ENCODE measurements around the gene MT1H.

Gene MT1H

DNA sequence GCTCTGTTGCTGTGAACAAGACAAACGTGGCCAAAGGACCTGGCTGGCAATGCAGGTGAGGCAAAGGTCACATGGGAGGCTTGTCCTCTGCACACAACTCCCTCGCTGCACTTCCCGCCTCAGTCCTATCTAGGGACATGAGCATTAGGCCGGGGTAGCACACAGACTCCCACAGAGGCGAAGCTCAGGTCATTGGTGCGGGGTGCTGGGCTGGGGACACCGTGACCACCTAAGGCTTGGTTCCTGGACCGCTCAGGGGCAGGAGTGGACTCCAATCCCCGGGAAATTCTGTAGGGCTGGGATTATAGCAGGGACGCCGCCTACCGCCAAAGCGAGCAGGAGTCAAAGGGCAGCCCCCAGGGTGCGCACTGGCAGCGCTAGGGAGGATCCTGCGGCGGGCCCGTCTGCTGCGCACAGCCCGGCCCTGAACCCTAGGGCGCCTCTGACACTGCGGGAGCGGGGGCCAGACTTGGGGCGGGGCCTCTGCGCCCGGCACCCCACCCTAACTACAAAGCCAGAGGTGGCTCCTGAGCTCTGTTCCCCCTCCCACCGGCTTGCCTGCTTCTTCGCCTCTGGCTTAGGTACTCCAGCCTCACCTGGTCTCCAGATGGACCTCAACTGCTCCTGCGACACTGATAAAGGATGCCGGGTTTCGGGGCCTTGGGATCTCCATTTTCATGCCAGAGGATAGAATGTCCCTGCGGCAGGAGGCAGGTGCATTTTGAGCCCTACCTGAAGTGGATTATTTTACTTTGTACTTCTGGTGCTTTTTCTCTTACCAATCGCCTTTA lies 21.8 kb upstream of the MT1H start:
- no peak for DNase-seq (ENCODE audit: low read depth)
- TF ChIP-seq, protein P1, sequence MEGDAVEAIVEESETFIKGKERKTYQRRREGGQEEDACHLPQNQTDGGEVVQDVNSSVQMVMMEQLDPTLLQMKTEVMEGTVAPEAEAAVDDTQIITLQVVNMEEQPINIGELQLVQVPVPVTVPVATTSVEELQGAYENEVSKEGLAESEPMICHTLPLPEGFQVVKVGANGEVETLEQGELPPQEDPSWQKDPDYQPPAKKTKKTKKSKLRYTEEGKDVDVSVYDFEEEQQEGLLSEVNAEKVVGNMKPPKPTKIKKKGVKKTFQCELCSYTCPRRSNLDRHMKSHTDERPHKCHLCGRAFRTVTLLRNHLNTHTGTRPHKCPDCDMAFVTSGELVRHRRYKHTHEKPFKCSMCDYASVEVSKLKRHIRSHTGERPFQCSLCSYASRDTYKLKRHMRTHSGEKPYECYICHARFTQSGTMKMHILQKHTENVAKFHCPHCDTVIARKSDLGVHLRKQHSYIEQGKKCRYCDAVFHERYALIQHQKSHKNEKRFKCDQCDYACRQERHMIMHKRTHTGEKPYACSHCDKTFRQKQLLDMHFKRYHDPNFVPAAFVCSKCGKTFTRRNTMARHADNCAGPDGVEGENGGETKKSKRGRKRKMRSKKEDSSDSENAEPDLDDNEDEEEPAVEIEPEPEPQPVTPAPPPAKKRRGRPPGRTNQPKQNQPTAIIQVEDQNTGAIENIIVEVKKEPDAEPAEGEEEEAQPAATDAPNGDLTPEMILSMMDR (conservative IDR thresholded peaks at IDR 0.05; ENCODE audit: low read length) = no peak
- no peak overlapping the region for H3K4me3 ChIP-seq (ENCODE audit: low read length)

GRCh38 chr16:56649271-56649670 lies 20.3 kb upstream of the MT1H start:
- TF ChIP-seq, protein P1 (conservative IDR thresholded peaks at IDR 0.05; ENCODE audit: low read length) = no peak
- H3K4me3 ChIP-seq (ENCODE audit: low read length) = no peak overlapping the region
- DNase-seq (ENCODE audit: low read depth) = no peak

- DNase-seq (ENCODE audit: low read depth) = no peak
- no peak overlapping the region for H3K4me3 ChIP-seq (ENCODE audit: low read length)
- TF ChIP-seq, protein P1 (conservative IDR thresholded peaks at IDR 0.05; ENCODE audit: low read length) = no peak
Observed at GRCh38 chr16:56649820-56650219, 19.8 kb upstream of the MT1H start.

- no peak for DNase-seq (ENCODE audit: low read depth)
- H3K4me3 ChIP-seq (ENCODE audit: low read length) = no peak within 1 kb of the TSS
- TF ChIP-seq, protein P1 (conservative IDR thresholded peaks at IDR 0.05; ENCODE audit: low read length) = no peak
Observed at GRCh38 chr16:56651586-56651985, 18.0 kb upstream of the MT1H start, which contains the start of gene MT1B. TSS of gene MT1B (plus strand) at chr16:56651886. CDS start at chr16:56651954, 68 bp downstream.

DNA sequence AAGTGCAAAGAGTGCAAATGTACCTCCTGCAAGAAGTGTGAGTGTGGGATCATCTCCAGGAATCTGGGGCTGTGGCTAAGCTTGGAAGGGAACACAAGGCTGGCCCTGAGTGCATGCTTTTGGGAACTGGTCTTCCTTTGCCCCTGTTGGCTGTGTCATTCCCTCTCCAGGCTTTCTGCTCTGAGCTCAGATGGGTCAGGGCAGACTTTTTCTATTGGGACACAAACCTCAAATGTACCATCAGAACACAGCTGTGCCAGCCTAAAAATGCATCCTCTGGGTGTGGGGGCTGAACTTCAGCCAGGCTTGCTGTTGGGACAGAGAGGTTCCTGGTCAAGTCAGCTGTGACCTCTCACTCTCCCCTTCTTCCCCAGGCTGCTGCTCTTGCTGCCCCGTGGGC lies 17.0 kb upstream of the MT1H start:
- no peak for DNase-seq (ENCODE audit: low read depth)
- H3K4me3 ChIP-seq (ENCODE audit: low read length) = no peak overlapping the region
- TF ChIP-seq, protein P1 (conservative IDR thresholded peaks at IDR 0.05; ENCODE audit: low read length) = no peak

DNA sequence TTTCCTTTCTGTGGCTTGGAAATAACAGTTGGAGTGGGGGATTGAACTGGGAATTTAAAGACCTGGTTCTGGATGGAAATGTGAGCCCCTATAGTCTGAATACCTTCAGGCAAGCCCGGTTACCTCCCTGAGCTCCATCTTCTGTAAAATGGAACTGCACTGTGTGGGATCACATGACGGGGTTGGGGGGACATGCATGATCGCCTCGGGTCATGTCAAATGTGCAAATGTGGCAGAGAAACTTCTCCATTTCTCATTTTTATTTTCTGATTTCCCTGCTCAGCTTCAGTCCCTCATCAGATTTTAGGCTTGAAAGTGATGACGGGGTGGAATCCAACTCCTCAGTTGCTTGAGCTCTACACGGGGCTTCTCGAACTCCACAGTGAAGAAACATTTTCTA lies 16.4 kb upstream of the MT1H start:
- no peak for DNase-seq (ENCODE audit: low read depth)
- TF ChIP-seq, protein P1 (conservative IDR thresholded peaks at IDR 0.05; ENCODE audit: low read length) = no peak
- no peak overlapping the region for H3K4me3 ChIP-seq (ENCODE audit: low read length)
